ENCODE data around the gene FXYD2.

Gene FXYD2

GRCh38 chr11:117855186-117855845 lies 30.8 kb upstream of the FXYD2 start:
- DNase-seq (ENCODE audit: insufficient read length) (no peak), FAIRE-seq (no peak)
- no peak for TF ChIP-seq POLR2AphosphoS5 (IDR thresholded peaks at IDR 0.05; ENCODE audit: low read depth, low read length)
- no peak for TF ChIP-seq POLR2A (IDR thresholded peaks at IDR 0.05; ENCODE audit: low read depth, low read length)
- no peak for TF ChIP-seq TAF1 (IDR thresholded peaks at IDR 0.05; ENCODE audit: borderline replicate concordance, low read depth, low read length)

GRCh38 chr11:117852309-117852708 lies 27.8 kb upstream of the FXYD2 start:
- no peak for TF ChIP-seq TAF1 (IDR thresholded peaks at IDR 0.05; ENCODE audit: borderline replicate concordance, low read depth, low read length)
- TF ChIP-seq POLR2AphosphoS5 (IDR thresholded peaks at IDR 0.05; ENCODE audit: low read depth, low read length) = no peak
- no peak for TF ChIP-seq POLR2A (IDR thresholded peaks at IDR 0.05; ENCODE audit: low read depth, low read length)
- no peak for DNase-seq (ENCODE audit: insufficient read length)
- FAIRE-seq = peak; percentile 73

GRCh38 chr11:117851852-117852251 lies 27.3 kb upstream of the FXYD2 start:
- no peak for FAIRE-seq
- DNase-seq (ENCODE audit: insufficient read length) = no peak
- TF ChIP-seq POLR2A (IDR thresholded peaks at IDR 0.05; ENCODE audit: low read depth, low read length) = no peak
- no peak for TF ChIP-seq TAF1 (IDR thresholded peaks at IDR 0.05; ENCODE audit: borderline replicate concordance, low read depth, low read length)
- no peak for TF ChIP-seq POLR2AphosphoS5 (IDR thresholded peaks at IDR 0.05; ENCODE audit: low read depth, low read length)

GRCh38 chr11:117851106-117851505 lies 26.6 kb upstream of the FXYD2 start:
- TF ChIP-seq POLR2AphosphoS5 (IDR thresholded peaks at IDR 0.05; ENCODE audit: low read depth, low read length) (no peak), POLR2A (IDR thresholded peaks at IDR 0.05; ENCODE audit: low read depth, low read length) (no peak), TAF1 (IDR thresholded peaks at IDR 0.05; ENCODE audit: borderline replicate concordance, low read depth, low read length) (no peak)
- DNase-seq (ENCODE audit: insufficient read length) (no peak), FAIRE-seq (peak; percentile 68)

GRCh38 chr11:117849781-117850414 lies 25.4 kb upstream of the FXYD2 start:
- FAIRE-seq (peak; percentile 24), DNase-seq (ENCODE audit: insufficient read length) (no peak)
- TF ChIP-seq POLR2A (IDR thresholded peaks at IDR 0.05; ENCODE audit: low read depth, low read length) (no peak), POLR2AphosphoS5 (IDR thresholded peaks at IDR 0.05; ENCODE audit: low read depth, low read length) (no peak), TAF1 (IDR thresholded peaks at IDR 0.05; ENCODE audit: borderline replicate concordance, low read depth, low read length) (no peak)

- TF ChIP-seq POLR2AphosphoS5 (IDR thresholded peaks at IDR 0.05; ENCODE audit: low read depth, low read length) = no peak
- TF ChIP-seq TAF1 (IDR thresholded peaks at IDR 0.05; ENCODE audit: borderline replicate concordance, low read depth, low read length) = no peak
- TF ChIP-seq POLR2A (IDR thresholded peaks at IDR 0.05; ENCODE audit: low read depth, low read length) = no peak
- FAIRE-seq = peak; percentile 98
- DNase-seq (ENCODE audit: insufficient read length) = no peak
Observed at GRCh38 chr11:117843666-117844484, 19.3 kb upstream of the FXYD2 start.

GRCh38 chr11:117842131-117842941 lies 17.8 kb upstream of the FXYD2 start:
- FAIRE-seq = no peak
- TF ChIP-seq TAF1 (IDR thresholded peaks at IDR 0.05; ENCODE audit: borderline replicate concordance, low read depth, low read length) = no peak
- no peak for TF ChIP-seq POLR2A (IDR thresholded peaks at IDR 0.05; ENCODE audit: low read depth, low read length)
- no peak for TF ChIP-seq POLR2AphosphoS5 (IDR thresholded peaks at IDR 0.05; ENCODE audit: low read depth, low read length)
- no peak for DNase-seq (ENCODE audit: insufficient read length)

- TF ChIP-seq TAF1 (IDR thresholded peaks at IDR 0.05; ENCODE audit: borderline replicate concordance, low read depth, low read length) (no peak), POLR2A (IDR thresholded peaks at IDR 0.05; ENCODE audit: low read depth, low read length) (no peak), POLR2AphosphoS5 (IDR thresholded peaks at IDR 0.05; ENCODE audit: low read depth, low read length) (no peak)
- peak; percentile 67 for FAIRE-seq
- no peak for DNase-seq (ENCODE audit: insufficient read length)
Observed at GRCh38 chr11:117841551-117842031, 17.0 kb upstream of the FXYD2 start.

- DNase-seq (ENCODE audit: insufficient read length) (no peak), FAIRE-seq (peak; percentile 51)
- TF ChIP-seq POLR2AphosphoS5 (IDR thresholded peaks at IDR 0.05; ENCODE audit: low read depth, low read length) = no peak
- TF ChIP-seq TAF1 (IDR thresholded peaks at IDR 0.05; ENCODE audit: borderline replicate concordance, low read depth, low read length) = no peak
- no peak for TF ChIP-seq POLR2A (IDR thresholded peaks at IDR 0.05; ENCODE audit: low read depth, low read length)
Observed at GRCh38 chr11:117840881-117841550, 16.5 kb upstream of the FXYD2 start.
